KMS-11 (cell line): ENCODE measurements around the gene GAB4.

Experiments
- H2AFZ ChIP-seq: fragments of 200-600 bp; sonication (generic); 2 replicates; pipeline ENCODE4 v1.6.1; 2016; ENCODE audit warnings: antibody characterized with exemption, mixed run types, low read depth
- H3K27ac ChIP-seq: fragments of 200-600 bp; sonication (generic); 2 replicates; pipeline ENCODE4 v1.6.1; 2016; ENCODE audit warnings: mild to moderate bottlenecking, mixed run types
- H3K27me3 ChIP-seq: fragments of 200-600 bp; sonication (generic); 2 replicates; pipeline ENCODE4 v1.6.1; 2017; ENCODE audit warnings: mild to moderate bottlenecking, low read depth, mixed run types, moderate library complexity; ENCODE audit not compliant: insufficient read depth
- H3K36me3 ChIP-seq: fragments of 200-600 bp; sonication (generic); 2 replicates; pipeline ENCODE4 v1.6.1; 2017; ENCODE audit warnings: mild to moderate bottlenecking, mixed run types; ENCODE audit not compliant: insufficient read depth
- H3K4me1 ChIP-seq: fragments of 200-600 bp; sonication (generic); 2 replicates; pipeline ENCODE4 v1.6.1; 2016; ENCODE audit warnings: mild to moderate bottlenecking, low read depth, mixed run types; ENCODE audit not compliant: poor library complexity, severe bottlenecking
- H3K4me2 ChIP-seq: fragments of 200-600 bp; sonication (generic); 2 replicates; pipeline ENCODE4 v1.7.0; 2016; ENCODE audit warnings: mild to moderate bottlenecking, mixed run types
- H3K4me3 ChIP-seq: fragments of 200-600 bp; sonication (generic); IDR thresholded peaks from 2 replicates; pipeline ENCODE4 v1.6.1; 2017; ENCODE audit warnings: low read depth, low read length, mixed read lengths; ENCODE audit not compliant: insufficient read depth
- H3K79me2 ChIP-seq: fragments of 200-600 bp; sonication (generic); 2 replicates; pipeline ENCODE4 v1.6.1; 2016; ENCODE audit warnings: low read depth, mixed run types; ENCODE audit not compliant: insufficient read depth
- H3K9ac ChIP-seq: fragments of 200-600 bp; sonication (generic); 2 replicates; pipeline ENCODE4 v1.6.1; 2016; ENCODE audit warnings: mild to moderate bottlenecking, mixed run types
- H4K20me1 ChIP-seq: fragments of 200-600 bp; sonication (generic); 2 replicates; pipeline ENCODE4 v1.6.1; 2016; ENCODE audit warnings: mild to moderate bottlenecking, mixed run types; ENCODE audit not compliant: insufficient read depth
- TF ChIP-seq, protein P1 (sequence below): fragments of 200-600 bp; sonication (generic); conservative IDR thresholded peaks from 2 replicates; pipeline ENCODE4 v1.6.1; 2017; ENCODE audit warnings: low read depth, mild to moderate bottlenecking, antibody characterized with exemption, low read length, moderate library complexity, mixed read lengths

Gene GAB4

DNA sequence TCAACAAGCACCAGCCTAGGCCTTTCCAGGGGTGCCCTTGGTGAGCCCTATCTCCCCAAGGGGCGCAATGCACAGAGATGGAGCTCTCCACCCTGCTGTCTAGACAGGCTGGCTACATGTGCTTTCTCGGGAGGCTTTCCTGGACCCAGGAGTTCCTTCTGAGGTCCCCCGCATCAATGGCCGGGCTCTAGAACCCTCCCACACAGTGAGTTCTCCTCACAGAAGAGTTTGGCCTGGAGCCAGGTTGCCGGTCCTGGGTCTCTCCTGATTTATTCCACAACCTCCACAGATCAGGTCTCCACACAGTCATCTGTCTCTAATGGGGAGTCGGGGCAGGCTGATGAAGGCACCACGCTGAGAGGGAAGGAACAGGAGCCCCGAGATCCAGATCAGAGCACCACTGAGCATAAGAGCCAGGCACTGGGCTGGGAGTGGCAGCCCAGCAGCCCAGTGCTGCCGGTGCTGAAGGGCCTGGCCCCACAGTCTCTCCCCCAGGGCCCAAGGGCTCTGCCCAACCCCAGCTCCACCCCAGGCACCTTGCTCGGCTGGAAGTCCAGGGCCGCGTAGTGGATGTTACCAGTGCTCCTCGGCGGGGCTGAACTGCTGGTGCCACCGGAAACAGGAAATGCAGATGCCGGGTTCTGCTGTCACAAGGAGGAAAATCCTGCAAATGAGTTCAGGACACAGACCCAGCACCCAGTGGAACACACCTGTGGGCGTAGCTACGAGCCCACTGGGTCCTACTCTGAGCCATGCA lies 44.7 kb downstream of the GAB4 start:
- TF ChIP-seq, protein P1, sequence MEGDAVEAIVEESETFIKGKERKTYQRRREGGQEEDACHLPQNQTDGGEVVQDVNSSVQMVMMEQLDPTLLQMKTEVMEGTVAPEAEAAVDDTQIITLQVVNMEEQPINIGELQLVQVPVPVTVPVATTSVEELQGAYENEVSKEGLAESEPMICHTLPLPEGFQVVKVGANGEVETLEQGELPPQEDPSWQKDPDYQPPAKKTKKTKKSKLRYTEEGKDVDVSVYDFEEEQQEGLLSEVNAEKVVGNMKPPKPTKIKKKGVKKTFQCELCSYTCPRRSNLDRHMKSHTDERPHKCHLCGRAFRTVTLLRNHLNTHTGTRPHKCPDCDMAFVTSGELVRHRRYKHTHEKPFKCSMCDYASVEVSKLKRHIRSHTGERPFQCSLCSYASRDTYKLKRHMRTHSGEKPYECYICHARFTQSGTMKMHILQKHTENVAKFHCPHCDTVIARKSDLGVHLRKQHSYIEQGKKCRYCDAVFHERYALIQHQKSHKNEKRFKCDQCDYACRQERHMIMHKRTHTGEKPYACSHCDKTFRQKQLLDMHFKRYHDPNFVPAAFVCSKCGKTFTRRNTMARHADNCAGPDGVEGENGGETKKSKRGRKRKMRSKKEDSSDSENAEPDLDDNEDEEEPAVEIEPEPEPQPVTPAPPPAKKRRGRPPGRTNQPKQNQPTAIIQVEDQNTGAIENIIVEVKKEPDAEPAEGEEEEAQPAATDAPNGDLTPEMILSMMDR = no peak
- H4K20me1 ChIP-seq = no peaks in the 10 kb centered on the region
- H3K4me2 ChIP-seq = no peak overlapping the region
- no peak overlapping the region for H2AFZ ChIP-seq
- no peaks in the 10 kb centered on the region for H3K4me1 ChIP-seq
- no peak overlapping the region for H3K9ac ChIP-seq
- H3K4me3 ChIP-seq = no peak overlapping the region
- no peaks in the 10 kb centered on the region for H3K27me3 ChIP-seq
- no peaks in the 10 kb centered on the region for H3K36me3 ChIP-seq
- H3K27ac ChIP-seq = no peak overlapping the region
- no peaks in the 10 kb centered on the region for H3K79me2 ChIP-seq

DNA sequence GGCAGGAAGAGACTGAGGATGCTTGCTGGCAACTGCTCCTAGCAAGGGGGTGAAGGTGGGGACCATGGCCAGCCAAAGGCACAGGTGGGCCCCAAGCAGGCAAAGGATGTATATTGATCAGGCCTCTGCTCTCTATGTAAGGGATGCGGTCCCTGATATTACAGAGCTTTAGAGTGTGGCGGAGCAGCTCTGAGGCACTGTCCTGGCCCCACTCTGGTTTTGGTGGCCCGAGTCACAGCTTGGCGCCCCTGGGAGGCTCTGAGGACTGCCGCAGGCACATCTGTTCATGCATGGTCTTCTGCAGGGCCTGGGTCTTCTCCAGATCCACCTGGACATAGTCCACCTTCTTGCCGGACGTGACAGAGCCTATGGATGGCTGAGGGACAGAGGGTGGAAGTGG lies 45.5 kb downstream of the GAB4 start:
- Histone ChIP-seq H3K4me2 (no peak overlapping the region), H4K20me1 (no peaks in the 10 kb centered on the region), H3K79me2 (no peaks in the 10 kb centered on the region), H3K27me3 (no peaks in the 10 kb centered on the region), H3K27ac (no peak overlapping the region), H3K4me1 (no peaks in the 10 kb centered on the region), H2AFZ (no peak overlapping the region), H3K9ac (no peak overlapping the region), H3K4me3 (no peak overlapping the region), H3K36me3 (no peaks in the 10 kb centered on the region)
- TF ChIP-seq, protein P1 = no peak

DNA sequence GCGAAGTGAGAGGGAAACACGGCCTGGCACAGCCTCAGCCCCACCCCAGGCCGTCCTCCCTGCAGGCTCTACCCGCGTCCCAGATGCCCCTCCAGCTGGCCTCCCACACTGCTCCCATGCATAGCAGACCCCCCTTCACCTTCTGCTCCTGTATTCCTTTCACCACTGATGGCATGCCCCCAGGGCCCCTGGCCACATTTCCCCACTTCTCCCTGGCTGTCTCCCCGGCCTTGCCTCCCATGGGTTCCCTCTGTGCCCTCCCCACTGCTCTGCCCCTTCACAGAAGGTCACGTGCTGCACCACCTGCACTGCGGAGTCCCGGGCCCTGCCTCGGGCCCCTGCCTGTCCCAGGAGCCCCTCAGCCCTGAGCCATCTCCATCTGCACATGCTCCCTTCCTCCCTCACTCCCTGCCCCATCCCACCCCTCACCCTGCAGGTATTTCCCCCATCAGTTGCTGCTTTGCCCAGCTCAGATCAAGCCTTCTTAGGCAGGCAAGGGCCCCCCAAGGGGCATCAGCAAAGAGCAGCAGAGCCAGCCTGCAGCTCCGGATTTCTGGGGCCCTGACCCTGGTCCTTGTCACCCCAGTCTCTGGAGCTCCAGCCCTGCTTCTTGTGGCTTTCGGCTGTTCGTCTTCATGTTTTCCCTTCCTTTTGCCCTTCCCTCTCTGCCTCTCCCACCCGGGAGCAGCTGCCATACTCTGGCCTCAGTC lies 46.4 kb downstream of the GAB4 start:
- H3K36me3 ChIP-seq = no peaks in the 10 kb centered on the region
- TF ChIP-seq, protein P1 = no peak
- no peak overlapping the region for H3K4me2 ChIP-seq
- H4K20me1 ChIP-seq = no peaks in the 10 kb centered on the region
- no peaks in the 10 kb centered on the region for H3K4me1 ChIP-seq
- H3K27me3 ChIP-seq = no peaks in the 10 kb centered on the region
- H3K79me2 ChIP-seq = no peaks in the 10 kb centered on the region
- H3K4me3 ChIP-seq = no peak overlapping the region
- H2AFZ ChIP-seq = no peak overlapping the region
- H3K27ac ChIP-seq = no peak overlapping the region
- H3K9ac ChIP-seq = no peak overlapping the region

DNA sequence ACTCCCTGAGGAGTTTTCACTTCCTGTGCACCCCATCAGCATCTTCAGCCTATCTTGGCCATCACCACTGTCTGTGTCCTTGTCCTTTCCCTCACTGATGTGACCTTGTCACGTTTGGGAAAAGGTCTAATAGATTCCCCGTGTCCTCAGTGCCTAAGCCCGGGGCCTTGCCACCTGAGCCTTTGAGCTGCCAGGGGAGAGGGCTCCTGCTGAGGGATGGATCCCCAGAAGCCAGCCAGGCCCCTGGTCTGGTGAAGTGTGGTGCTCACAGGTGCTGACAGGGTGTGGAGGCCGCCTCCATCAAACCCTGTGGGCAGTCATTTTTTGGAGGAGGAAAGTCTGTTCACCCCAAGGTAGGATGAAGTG lies 47.2 kb downstream of the GAB4 start:
- H3K27ac ChIP-seq = no peak overlapping the region
- H3K9ac ChIP-seq = no peak overlapping the region
- H2AFZ ChIP-seq = no peak overlapping the region
- no peaks in the 10 kb centered on the region for H3K36me3 ChIP-seq
- TF ChIP-seq, protein P1 = no peak
- no peaks in the 10 kb centered on the region for H4K20me1 ChIP-seq
- H3K4me3 ChIP-seq = no peak overlapping the region
- H3K4me2 ChIP-seq = no peak overlapping the region
- H3K4me1 ChIP-seq = no peaks in the 10 kb centered on the region
- H3K27me3 ChIP-seq = no peaks in the 10 kb centered on the region
- H3K79me2 ChIP-seq = no peaks in the 10 kb centered on the region
